ENCODE results near the gene PROP1.
"Not testable (repeated sequence)": the region's sequence is repeated elsewhere in the genome, so short reads cannot be mapped to it uniquely, and the experiment has no call there.

DNA sequence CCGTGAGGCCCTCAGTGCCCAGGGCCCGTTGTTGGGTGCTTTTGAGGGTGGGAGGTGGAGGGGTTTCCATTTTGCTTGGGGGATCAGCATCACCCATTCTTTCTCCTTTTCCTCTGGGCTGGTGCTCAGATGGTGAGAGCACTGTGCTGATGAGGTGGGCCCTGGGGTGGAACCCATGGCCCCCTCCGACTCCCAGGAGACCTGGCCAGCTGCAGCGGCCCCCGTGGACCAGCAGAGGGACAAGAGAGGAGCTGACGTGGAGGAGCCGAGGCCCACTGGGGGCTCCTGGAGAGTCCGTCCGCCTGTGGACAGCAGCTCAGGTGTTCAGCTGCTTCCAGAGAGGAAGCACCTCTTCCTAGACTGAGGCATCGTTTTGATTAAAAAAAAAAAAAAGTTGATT lies 46.4 kb downstream of the PROP1 start:
- TF ChIP-seq POLR2A (IDR thresholded peaks at IDR 0.05), result not testable (repeated sequence)
- TF ChIP-seq, protein P1, sequence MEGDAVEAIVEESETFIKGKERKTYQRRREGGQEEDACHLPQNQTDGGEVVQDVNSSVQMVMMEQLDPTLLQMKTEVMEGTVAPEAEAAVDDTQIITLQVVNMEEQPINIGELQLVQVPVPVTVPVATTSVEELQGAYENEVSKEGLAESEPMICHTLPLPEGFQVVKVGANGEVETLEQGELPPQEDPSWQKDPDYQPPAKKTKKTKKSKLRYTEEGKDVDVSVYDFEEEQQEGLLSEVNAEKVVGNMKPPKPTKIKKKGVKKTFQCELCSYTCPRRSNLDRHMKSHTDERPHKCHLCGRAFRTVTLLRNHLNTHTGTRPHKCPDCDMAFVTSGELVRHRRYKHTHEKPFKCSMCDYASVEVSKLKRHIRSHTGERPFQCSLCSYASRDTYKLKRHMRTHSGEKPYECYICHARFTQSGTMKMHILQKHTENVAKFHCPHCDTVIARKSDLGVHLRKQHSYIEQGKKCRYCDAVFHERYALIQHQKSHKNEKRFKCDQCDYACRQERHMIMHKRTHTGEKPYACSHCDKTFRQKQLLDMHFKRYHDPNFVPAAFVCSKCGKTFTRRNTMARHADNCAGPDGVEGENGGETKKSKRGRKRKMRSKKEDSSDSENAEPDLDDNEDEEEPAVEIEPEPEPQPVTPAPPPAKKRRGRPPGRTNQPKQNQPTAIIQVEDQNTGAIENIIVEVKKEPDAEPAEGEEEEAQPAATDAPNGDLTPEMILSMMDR (IDR thresholded peaks at IDR 0.05 in 8 of 11, conservative IDR thresholded peaks at IDR 0.05 in 3 of 11), result not testable (repeated sequence)
